Medulla oblongata (tissue), 1 donor: ENCODE data around the gene CFAP251.
"Not testable (repeated sequence)": the region's sequence is repeated elsewhere in the genome, so short reads cannot be mapped to it uniquely, and the experiment has no call there.

ENCODE experiments used
- DNase-seq: peaks from one replicate; pipeline ENCODE4 v3.0.0-alpha.2; 2015; ENCODE audit errors: extremely low spot score

CFAP251 gene

GRCh38 chr12:121917950-121918678 lies at the start of gene CFAP251:
TSS of gene CFAP251 (plus strand) at chr12:121918592. CDS start at chr12:121921306, 2,714 bp downstream.
- DNase-seq, result peak; percentile 89

GRCh38 chr12:121869229-121869628 lies 49.2 kb upstream of the CFAP251 start:
- DNase-seq, result not testable (repeated sequence)

GRCh38 chr12:121871467-121871866 lies 46.9 kb upstream of the CFAP251 start:
- DNase-seq, result no peak

DNA sequence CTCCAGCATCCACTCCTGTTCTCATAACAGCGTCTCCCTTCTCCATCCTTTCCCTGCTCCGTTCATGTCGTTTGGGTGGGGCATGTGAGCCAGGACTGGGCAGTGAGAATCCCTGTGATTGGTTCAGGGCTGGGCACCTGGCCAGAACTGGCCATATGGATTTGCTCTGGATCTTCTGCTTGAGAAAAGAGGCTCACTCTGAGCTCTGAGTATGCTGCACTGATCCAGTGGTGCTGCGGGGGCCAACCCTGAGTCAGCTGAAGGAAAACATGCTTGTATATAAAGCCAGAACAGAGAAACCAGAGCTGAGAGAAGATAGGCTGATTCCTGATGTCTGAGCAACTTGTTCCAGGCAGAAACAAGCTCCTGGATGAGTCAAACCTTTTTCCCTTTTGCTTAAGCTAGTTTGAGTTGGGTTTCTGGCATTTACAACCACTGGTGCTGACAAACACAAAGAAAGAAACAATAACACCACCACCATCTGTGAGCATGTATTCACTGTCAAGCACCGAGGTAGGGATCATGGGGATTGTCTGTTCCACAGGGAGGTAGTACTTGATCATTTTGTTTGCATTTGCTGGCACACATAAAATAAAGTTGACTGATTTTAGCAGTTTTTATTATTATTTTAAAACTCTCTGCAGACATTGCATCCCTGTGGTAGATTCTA lies 45.7 kb upstream of the CFAP251 start:
- no peak for DNase-seq

DNA sequence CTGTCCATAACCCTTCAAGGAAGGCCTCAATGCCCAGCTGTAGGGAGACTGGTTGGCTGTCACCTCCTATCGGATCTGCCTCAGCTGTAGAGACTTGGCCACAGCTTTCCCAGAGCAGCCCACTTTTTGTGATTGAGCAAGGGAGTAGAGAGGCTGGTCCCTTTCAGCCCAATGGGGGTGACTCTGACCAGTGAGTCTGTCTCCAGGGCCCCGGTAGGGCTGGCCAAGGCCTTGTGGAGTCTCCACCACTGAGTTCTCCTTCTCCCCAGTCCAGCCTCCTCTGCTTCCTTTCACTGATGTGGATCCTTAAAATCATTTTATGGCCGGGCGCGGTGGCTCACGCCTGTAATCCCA lies 45.2 kb upstream of the CFAP251 start:
- DNase-seq, result no peak

DNA sequence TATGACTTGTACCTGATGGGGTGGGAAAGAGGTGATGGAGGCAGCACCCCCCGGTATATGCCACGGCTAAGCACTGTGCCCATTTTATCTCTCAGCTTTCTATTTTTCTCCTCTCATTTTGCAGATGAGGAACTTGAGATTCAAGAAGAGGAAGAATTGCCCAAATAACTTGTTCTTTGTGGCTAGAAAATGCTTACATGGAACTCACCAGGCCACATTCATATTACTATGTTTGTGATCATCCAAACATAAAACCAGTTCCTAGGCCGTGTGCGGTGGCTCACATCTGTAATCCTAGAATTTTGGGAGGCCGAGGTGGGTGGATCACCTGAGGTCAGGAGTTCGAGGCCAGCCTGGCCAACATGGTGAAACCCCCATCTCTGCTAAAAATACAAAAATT lies 44.3 kb upstream of the CFAP251 start:
- no peak for DNase-seq

DNA sequence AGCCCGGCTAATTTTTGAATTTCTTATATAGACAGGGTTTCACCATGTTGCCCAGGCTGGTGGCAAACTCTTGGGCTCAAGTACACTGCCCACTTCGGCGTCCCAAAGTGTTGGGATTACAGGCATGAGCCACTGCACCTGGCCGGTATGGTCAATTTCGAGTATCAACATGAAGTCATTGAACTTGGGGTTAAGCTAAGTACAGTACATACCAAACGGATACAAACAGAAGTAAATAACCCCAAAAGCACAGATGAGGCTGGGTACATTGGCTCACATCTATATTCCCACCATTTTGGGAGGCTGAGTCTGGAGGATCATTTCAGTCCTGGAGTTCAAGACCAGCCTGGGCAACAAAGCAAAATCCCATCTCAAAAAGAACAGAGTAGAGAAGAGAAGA lies 42.8 kb upstream of the CFAP251 start:
- DNase-seq, result no peak

GRCh38 chr12:121876080-121876447 lies 42.3 kb upstream of the CFAP251 start:
- not testable (repeated sequence) for DNase-seq

- no peak for DNase-seq
Observed at GRCh38 chr12:121883315-121883660, 35.1 kb upstream of the CFAP251 start.

DNA sequence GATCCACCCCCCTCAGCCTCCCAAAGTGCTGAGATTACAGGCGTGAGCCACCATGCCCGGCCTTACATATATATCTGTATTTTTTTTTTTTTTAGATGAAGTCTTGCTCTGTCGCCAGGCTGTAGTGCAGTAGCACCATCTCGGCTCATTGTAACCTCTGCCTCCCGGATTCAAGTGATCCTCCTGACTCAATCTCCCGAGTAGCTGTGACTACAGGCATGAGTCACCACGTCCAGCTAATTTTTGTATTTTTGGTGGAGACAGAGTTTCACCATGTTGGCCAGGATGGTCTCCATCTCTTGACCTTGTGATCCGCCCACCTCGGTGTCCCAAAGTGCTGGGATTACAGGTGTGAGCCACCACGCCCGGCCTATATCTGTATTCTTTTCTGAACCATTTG lies 33.3 kb upstream of the CFAP251 start:
- DNase-seq, result not testable (repeated sequence)

DNA sequence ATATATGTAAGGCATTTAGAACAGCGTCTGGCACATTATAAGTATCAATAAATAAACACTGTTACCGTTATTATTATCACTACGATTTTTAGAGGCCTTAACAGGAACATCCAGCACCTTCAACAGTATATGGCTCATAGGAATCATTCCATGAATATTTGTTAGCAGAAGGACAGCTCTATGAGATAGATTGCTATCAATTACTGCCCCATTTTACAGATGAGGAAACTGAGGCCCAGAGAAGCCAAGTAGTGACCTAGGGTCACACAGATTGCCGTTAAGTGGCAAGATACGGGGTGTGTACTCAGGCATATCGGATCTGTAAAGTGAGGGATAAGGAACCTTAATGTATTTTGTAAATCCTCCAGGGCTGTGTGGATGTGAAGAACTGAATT lies 30.3 kb upstream of the CFAP251 start:
- no peak for DNase-seq

DNA sequence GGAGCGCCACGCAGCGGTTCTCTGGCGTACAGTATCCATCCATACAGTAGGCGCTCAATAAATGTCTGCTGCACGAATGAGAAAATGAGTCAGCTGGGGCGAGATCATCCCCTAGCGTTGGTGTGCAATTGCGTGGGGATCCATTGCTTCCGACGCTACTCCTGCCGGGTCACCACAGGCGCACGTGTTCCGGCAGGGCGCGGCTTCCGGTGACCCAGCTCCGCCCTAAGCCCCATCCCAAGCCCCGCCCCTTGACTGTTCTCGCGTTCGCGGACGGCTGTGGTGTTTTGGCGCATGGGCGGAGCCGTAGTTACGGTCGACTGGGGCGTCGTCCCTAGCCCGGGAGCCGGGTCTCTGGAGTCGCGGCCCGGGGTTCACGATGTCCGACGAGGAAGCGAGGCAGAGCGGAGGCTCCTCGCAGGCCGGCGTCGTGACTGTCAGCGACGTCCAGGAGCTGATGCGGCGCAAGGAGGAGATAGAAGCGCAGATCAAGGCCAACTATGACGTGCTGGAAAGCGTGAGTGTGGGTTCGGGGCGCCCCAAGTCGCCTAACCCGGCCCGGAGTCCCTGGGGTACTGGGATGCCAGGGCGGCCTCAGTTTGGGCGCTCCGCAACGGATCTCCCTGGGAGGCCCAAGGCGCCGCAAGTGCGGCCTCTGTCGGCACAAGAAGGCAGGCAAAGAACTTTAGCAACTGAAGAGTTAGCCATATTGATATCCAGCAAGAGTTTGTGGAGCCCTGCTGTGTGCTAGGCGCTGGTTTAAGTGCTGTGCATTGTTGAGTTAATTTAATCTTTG lies 29.7 kb upstream of the CFAP251 start, which contains the start of gene PSMD9:
Gene PSMD9, plus strand, starts transcription at position 313 of the 796 bp plus-strand sequence. Its CDS starts 67 bp downstream, at position 380.
- DNase-seq, result peak; percentile 97

GRCh38 chr12:121889274-121889624 lies 29.1 kb upstream of the CFAP251 start:
- no peak for DNase-seq

DNA sequence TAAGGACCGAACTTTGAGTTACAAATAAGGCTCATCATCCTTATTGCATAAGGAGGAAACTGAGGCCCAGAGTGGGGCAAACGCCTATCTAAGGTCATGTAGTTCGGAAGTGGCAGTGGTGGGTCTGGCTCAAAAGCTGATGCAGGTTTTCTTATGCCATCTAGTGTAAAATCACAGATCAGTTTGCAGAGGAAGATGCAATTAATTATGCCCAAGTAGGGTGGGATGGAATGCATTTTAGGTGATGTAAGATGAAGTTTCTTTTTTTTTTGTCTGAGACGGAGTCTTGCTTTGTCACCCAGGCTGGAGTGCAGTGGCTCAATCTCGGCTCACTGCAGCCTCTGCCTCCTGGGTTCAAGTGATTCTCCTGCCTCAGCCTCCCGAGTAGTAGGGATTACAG lies 28.7 kb upstream of the CFAP251 start:
- DNase-seq, result not testable (repeated sequence)

GRCh38 chr12:121892673-121893561 lies 25.5 kb upstream of the CFAP251 start:
- no peak for DNase-seq

- no peak for DNase-seq
Observed at GRCh38 chr12:121893961-121894460, 24.4 kb upstream of the CFAP251 start.

GRCh38 chr12:121894633-121895032 lies 23.8 kb upstream of the CFAP251 start:
- no peak for DNase-seq

DNA sequence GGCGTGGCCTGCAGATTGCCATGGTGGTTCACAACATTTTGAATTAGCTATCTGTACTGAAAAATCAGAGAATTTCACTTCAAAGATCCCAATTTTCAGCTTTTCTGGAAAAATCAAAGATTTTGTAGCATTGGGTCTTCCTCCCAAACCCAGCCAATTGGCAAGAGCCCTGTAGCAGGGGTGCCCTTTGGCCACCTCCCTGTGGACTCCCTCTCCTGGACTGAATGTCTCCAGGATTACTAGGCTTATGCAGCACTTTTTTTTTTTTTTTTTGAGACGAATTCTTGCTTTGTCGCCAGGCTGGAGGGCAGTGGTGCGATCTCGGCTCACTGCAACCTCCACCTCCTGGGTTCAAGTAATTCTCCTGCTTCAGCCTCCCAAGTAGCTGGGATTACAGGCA lies 20.1 kb upstream of the CFAP251 start:
- DNase-seq, result no peak

DNA sequence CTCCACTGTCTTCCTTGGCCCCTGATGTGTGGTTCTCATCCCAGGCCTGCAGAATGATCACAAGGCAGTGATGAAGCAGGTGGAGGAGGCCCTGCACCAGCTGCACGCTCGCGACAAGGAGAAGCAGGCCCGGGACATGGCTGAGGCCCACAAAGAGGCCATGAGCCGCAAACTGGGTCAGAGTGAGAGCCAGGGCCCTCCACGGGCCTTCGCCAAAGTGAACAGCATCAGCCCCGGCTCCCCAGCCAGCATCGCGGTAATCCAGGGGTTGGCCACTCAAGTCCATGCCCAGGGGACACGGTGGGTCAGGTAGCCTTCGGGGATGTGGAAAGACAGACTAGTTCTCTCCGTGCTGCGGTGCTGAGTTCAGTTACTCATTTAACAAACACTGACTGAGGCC lies 18.8 kb upstream of the CFAP251 start:
- no peak for DNase-seq

- no peak for DNase-seq
Observed at GRCh38 chr12:121903202-121903601, 15.2 kb upstream of the CFAP251 start.

DNA sequence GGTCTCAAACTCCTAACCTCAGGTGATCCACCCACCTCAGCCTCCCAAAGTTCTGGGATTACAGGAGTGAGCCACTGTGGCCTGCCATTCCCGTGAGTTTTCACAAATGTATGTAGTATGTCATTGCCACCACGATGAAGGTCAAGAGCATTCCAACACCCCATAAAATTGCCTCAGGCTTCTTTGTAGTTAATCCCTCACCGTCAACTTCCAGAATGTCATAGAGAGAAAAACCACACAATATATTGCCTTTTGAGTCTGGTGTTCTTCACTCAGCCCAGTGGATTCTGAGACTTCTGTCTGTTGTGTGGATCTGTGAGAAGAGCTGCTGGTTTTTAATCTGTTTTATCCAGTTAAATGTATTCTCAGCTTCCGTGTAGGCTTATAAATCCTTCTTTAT lies 12.6 kb upstream of the CFAP251 start:
- DNase-seq, result no peak

- no peak for DNase-seq
Observed at GRCh38 chr12:121908702-121909101, 9.7 kb upstream of the CFAP251 start.
